ENCODE measurements around the gene FBXW12.

DNA sequence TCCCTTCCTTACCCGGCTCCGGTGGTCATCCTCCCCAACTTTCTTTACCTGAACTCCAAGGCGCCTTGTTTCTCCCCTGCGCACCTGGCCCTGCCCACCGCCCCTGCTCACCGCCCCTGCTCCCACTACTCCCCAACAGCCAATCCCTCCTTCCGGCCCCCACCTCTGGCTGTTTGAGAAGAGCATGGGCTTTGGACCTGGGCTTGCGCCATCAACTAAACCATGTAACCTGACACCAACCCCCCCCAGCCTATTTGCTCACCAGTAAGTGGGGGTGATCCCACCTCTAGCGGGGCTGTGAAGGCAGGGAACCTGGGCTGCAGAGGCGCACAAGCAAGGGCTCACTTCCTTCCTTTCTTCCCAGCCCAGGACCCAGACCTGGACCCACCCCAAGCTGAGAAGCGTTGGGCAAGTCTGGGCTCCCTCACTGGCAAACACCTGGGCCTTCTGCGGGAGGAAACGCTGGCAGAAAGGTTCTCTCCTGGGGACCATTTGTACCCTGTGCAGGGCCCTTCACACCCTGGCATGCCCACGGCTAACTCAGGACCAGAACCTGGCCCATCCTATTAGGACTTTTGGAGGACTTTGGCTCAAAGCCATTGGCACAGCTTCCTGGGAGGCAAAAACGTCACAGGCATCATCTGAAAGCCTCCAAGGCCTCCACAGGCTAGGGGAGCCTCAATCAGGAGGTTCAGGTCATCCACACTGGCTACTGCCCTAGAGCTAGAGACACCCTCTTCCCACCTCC is 58.1 kb downstream of the FBXW12 start, which contains the start of gene PLXNB1:
- TF ChIP-seq, protein P1, sequence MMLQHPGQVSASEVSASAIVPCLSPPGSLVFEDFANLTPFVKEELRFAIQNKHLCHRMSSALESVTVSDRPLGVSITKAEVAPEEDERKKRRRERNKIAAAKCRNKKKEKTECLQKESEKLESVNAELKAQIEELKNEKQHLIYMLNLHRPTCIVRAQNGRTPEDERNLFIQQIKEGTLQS (CRISPR knock-in tag; conservative IDR thresholded peaks at IDR 0.05), result no peak
- TF ChIP-seq, protein P2, sequence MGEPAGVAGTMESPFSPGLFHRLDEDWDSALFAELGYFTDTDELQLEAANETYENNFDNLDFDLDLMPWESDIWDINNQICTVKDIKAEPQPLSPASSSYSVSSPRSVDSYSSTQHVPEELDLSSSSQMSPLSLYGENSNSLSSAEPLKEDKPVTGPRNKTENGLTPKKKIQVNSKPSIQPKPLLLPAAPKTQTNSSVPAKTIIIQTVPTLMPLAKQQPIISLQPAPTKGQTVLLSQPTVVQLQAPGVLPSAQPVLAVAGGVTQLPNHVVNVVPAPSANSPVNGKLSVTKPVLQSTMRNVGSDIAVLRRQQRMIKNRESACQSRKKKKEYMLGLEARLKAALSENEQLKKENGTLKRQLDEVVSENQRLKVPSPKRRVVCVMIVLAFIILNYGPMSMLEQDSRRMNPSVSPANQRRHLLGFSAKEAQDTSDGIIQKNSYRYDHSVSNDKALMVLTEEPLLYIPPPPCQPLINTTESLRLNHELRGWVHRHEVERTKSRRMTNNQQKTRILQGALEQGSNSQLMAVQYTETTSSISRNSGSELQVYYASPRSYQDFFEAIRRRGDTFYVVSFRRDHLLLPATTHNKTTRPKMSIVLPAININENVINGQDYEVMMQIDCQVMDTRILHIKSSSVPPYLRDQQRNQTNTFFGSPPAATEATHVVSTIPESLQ (CRISPR knock-in tag; IDR thresholded peaks at IDR 0.05), result no peak
- TF ChIP-seq CTCF (IDR thresholded peaks at IDR 0.05) (no peak), IRF2 (CRISPR knock-in tag; IDR thresholded peaks at IDR 0.05; ENCODE audit: borderline replicate concordance, low read depth) (no peak), NFYB (CRISPR knock-in tag; conservative IDR thresholded peaks at IDR 0.05; ENCODE audit: low read depth) (no peak), FOXP4 (CRISPR knock-in tag; IDR thresholded peaks at IDR 0.05) (0 out of 2 replicates have a peak, but pooled peaks have one; percentile 29), ZNF263 (CRISPR knock-in tag; IDR thresholded peaks at IDR 0.05; ENCODE audit: low read depth) (no peak), ELF4 (CRISPR knock-in tag; IDR thresholded peaks at IDR 0.05; ENCODE audit: low read depth) (no peak), SOX15 (CRISPR knock-in tag; IDR thresholded peaks at IDR 0.05) (no peak), KAT7 (CRISPR knock-in tag; IDR thresholded peaks at IDR 0.05; ENCODE audit: borderline replicate concordance) (no peak), USF2 (CRISPR knock-in tag; IDR thresholded peaks at IDR 0.05) (no peak), TEAD4 (CRISPR knock-in tag; IDR thresholded peaks at IDR 0.05) (no peak)
- TF ChIP-seq, protein P3, sequence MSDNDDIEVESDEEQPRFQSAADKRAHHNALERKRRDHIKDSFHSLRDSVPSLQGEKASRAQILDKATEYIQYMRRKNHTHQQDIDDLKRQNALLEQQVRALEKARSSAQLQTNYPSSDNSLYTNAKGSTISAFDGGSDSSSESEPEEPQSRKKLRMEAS (CRISPR knock-in tag; IDR thresholded peaks at IDR 0.05), result peak; percentile 73
- TF ChIP-seq, protein P4, sequence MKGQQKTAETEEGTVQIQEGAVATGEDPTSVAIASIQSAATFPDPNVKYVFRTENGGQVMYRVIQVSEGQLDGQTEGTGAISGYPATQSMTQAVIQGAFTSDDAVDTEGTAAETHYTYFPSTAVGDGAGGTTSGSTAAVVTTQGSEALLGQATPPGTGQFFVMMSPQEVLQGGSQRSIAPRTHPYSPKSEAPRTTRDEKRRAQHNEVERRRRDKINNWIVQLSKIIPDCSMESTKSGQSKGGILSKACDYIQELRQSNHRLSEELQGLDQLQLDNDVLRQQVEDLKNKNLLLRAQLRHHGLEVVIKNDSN (CRISPR knock-in tag; IDR thresholded peaks at IDR 0.05), result no peak
